OCI-LY7 (cell line): ENCODE results near the gene SLC39A10. TPM values are rescaled to one million over a fixed set of nuclear protein-coding genes. Genes with fewer than 3 reads are reported as not detected.

ENCODE experiments used
- BruUV-seq: library from RNA; stranded (reverse); fragments of 400-500 nt; replicated peaks from 2 replicates; lab custom pipeline; 2021; lab: Mats Ljungman, UMichigan
- CTCF ChIA-PET: fragments of 300-600 bp; sonication (Branson Sonifier 250); formaldehyde crosslinking; loops from one replicate; lab custom pipeline; 2022; ENCODE audit warnings: antibody characterized with exemption; ENCODE audit not compliant: unreplicated experiment; lab: Charles Lee
- POLR2A ChIA-PET: fragments of 300-600 bp; sonication (Branson Sonifier 250); formaldehyde crosslinking; loops from one replicate; lab custom pipeline; 2022; ENCODE audit warnings: antibody characterized with exemption; lab: Charles Lee
- DNase-seq: peaks from one replicate; pipeline ENCODE4 v3.0.0-alpha.2; 2015; ENCODE audit warnings: low spot score
- H2AFZ ChIP-seq: fragments of 200-600 bp; sonication (generic), shearing (Covaris generic); 2 replicates; pipeline ENCODE4 v1.6.1; 2014; ENCODE audit warnings: mild to moderate bottlenecking, antibody characterized with exemption, low read length, moderate library complexity
- H3K27ac ChIP-seq: fragments of 200-600 bp; sonication (generic); 2 replicates; pipeline ENCODE4 v1.5.1; 2014; ENCODE audit warnings: mixed run types, low read depth, mild to moderate bottlenecking, moderate library complexity, low read length, inconsistent platforms; ENCODE audit not compliant: poor library complexity, severe bottlenecking
- H3K36me3 ChIP-seq: fragments of 200-600 bp; sonication (generic); 2 replicates; pipeline ENCODE4 v1.6.1; 2014; ENCODE audit warnings: mild to moderate bottlenecking, antibody characterized with exemption, low read length, moderate library complexity, mixed read lengths; ENCODE audit not compliant: insufficient read depth
- H3K4me1 ChIP-seq: fragments of 200-600 bp; sonication (generic); 2 replicates; pipeline ENCODE4 v1.5.1; 2014; ENCODE audit warnings: mild to moderate bottlenecking, low read length; ENCODE audit not compliant: insufficient read depth, poor library complexity, severe bottlenecking
- H3K4me2 ChIP-seq: fragments of 200-600 bp; sonication (generic); 2 replicates; pipeline ENCODE4 v1.6.1; 2014; ENCODE audit warnings: mild to moderate bottlenecking, low read length
- H3K4me3 ChIP-seq: fragments of 200-600 bp; sonication (generic); 2 replicates; pipeline ENCODE4 v1.5.1; 2014; ENCODE audit warnings: mild to moderate bottlenecking, low read depth, low read length; ENCODE audit not compliant: poor library complexity, severe bottlenecking
- H3K79me2 ChIP-seq: fragments of 200-600 bp; sonication (generic); 2 replicates; pipeline ENCODE4 v1.6.1; 2016; ENCODE audit warnings: low read depth, mild to moderate bottlenecking, low read length, moderate library complexity, mixed read lengths; ENCODE audit not compliant: insufficient read depth
- H3K9me2 ChIP-seq: fragments of 200-600 bp; sonication (generic); 2 replicates; pipeline ENCODE4 v1.6.1; 2016; ENCODE audit warnings: mild to moderate bottlenecking, low read length, mixed read lengths; ENCODE audit not compliant: insufficient read depth
- H3K9me3 ChIP-seq: fragments of 200-600 bp; sonication (generic); 2 replicates; pipeline ENCODE4 v1.6.1; 2014; ENCODE audit warnings: mild to moderate bottlenecking, mixed run types, low read length, mixed read lengths
- H4K20me1 ChIP-seq: fragments of 200-600 bp; sonication (generic); 2 replicates; pipeline ENCODE4 v1.6.1; 2014; ENCODE audit warnings: mild to moderate bottlenecking, antibody characterized with exemption, low read length, moderate library complexity, mixed read lengths; ENCODE audit not compliant: insufficient read depth
- EZH2phosphoT487 ChIP-seq: fragments of 200-600 bp; sonication (generic); IDR thresholded peaks from 2 replicates; pipeline ENCODE4 v1.6.1; 2018; ENCODE audit warnings: low read depth, borderline replicate concordance, mild to moderate bottlenecking, mixed run types, antibody characterized with exemption, low read length, moderate library complexity, mixed read lengths
- intact Hi-C: fragments of 100-400 bp; cut with micrococcal nuclease; formaldehyde crosslinking; loops from one replicate; pipeline ENCODE4 v1.10.0; 2022; ENCODE audit not compliant: unreplicated experiment
- total RNA-seq, 2 experiments: library from RNA; depleted of rRNA in 1 of 2; stranded (reverse); fragments of >200 nt in 1 of 2; shearing (Covaris generic) in 1 of 2; gene quantifications; 2 replicates each; pipeline ENCODE4 v1.2.3, GENCODE V29; 2014 to 2022
- TF ChIP-seq, protein P1 (sequence below): fragments of 200-600 bp; sonication (generic); conservative IDR thresholded peaks from 2 replicates; pipeline ENCODE4 v1.5.1; 2014; ENCODE audit warnings: mild to moderate bottlenecking, antibody characterized with exemption, low read length, moderate library complexity, mixed read lengths

Gene SLC39A10
- total RNA-seq, 2 experiments from 2014 or later: 14.7 to 31.9 TPM

DNA sequence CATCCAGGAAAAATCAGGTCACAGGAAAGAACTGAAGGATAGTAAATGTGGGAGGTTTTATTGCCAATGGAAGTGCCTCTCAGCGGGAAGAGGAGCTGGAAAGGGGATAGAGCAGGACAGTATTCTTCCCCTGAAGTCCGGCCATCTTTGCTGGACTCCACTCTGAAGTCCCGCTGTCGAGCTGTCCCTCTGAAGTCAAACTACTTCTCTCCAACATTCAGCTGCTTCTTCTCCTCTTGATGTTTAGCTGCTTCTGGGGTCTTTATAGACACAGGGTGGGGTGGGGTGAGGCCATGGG, 23.5 kb upstream of the SLC39A10 start:
- Histone ChIP-seq H3K9me3 (no peaks in the 10 kb centered on the region), H3K79me2 (no peaks in the 10 kb centered on the region), H4K20me1 (no peaks in the 10 kb centered on the region), H3K4me1 (no peaks in the 10 kb centered on the region), H3K36me3 (no peaks in the 10 kb centered on the region), H3K4me3 (no peak overlapping the region), H3K4me2 (no peak overlapping the region), H3K27ac (no peak overlapping the region), H2AFZ (no peak overlapping the region), H3K9me2 (no peaks in the 10 kb centered on the region)
- POLR2A ChIA-PET: interaction anchor here (0.7 to 0.8 kb wide), 2 partner anchors 17 to 144 kb away, joined by 5 read pairs; no protein-coding TSS in a partner anchor
- no TSS peak for BruUV-seq
- CTCF ChIA-PET: interaction anchor here (0.6 kb wide), 1 partner anchor 23 kb away, joined by 3 read pairs; the partner anchor contains the start of gene SLC39A10
- DNase-seq: no peak
- intact Hi-C loops: no loop called here
- TF ChIP-seq EZH2phosphoT487: no peak
- TF ChIP-seq, protein P1, sequence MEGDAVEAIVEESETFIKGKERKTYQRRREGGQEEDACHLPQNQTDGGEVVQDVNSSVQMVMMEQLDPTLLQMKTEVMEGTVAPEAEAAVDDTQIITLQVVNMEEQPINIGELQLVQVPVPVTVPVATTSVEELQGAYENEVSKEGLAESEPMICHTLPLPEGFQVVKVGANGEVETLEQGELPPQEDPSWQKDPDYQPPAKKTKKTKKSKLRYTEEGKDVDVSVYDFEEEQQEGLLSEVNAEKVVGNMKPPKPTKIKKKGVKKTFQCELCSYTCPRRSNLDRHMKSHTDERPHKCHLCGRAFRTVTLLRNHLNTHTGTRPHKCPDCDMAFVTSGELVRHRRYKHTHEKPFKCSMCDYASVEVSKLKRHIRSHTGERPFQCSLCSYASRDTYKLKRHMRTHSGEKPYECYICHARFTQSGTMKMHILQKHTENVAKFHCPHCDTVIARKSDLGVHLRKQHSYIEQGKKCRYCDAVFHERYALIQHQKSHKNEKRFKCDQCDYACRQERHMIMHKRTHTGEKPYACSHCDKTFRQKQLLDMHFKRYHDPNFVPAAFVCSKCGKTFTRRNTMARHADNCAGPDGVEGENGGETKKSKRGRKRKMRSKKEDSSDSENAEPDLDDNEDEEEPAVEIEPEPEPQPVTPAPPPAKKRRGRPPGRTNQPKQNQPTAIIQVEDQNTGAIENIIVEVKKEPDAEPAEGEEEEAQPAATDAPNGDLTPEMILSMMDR: no peak

DNA sequence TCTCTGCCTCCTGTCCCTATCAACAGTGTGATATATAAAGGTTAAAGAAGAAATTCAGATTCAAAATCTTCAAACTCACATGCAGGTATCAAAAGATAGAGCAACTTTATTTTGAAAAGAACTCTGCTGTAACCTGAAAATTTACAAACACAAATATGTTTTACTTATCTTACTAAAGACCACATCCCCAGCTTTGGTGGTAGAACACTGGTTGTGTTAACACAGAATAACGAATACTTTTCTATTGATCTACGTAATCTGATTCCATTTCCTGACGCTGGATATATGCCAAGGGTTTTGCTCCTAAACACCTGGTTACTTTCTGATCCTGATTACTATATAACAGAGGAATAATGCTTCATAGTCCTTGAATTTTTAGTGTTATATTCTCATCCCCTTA, 23.1 kb upstream of the SLC39A10 start:
- Histone ChIP-seq H3K36me3 (no peaks in the 10 kb centered on the region), H3K9me3 (no peaks in the 10 kb centered on the region), H3K4me3 (no peak overlapping the region), H4K20me1 (no peaks in the 10 kb centered on the region), H2AFZ (no peak overlapping the region), H3K27ac (no peak overlapping the region), H3K4me2 (no peak overlapping the region), H3K9me2 (no peaks in the 10 kb centered on the region), H3K4me1 (no peaks in the 10 kb centered on the region), H3K79me2 (no peaks in the 10 kb centered on the region)
- BruUV-seq: no TSS peak
- ChIA-PET CTCF (interaction anchor here (0.6 kb wide), 1 partner anchor 23 kb away, joined by 3 read pairs; the partner anchor contains the start of gene SLC39A10), POLR2A (interaction anchor here (0.7 to 0.9 kb wide), 2 partner anchors 15 to 145 kb away, joined by 3 to 5 read pairs; no protein-coding TSS in a partner anchor)
- no peak for DNase-seq
- TF ChIP-seq, protein P1: no peak
- no peak for TF ChIP-seq EZH2phosphoT487
- intact Hi-C loops: no loop called here

DNA sequence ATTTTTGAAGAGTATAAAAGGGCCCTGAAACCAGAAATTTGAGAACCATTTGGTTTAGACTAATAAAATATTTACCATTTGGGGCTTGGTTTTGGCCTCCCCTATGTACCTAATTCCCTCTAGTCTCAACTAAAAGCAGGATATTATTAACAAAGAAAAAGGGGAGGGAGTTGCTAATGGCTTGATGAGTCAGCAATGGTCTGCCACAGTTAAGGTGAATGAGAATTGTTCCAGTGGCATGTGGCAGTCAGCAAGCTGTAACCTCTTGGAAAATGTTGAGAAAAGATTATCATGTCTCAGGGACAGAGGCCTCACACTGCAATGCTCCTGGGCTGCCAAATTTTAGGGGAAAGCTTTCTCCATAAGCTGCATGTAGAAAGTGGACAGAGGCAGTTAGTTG, 20.1 kb upstream of the SLC39A10 start:
- no TSS peak for BruUV-seq
- TF ChIP-seq, protein P1: no peak
- TF ChIP-seq EZH2phosphoT487: no peak
- H3K4me3 ChIP-seq: no peak overlapping the region
- no peaks in the 10 kb centered on the region for H3K9me2 ChIP-seq
- H3K4me2 ChIP-seq: no peak overlapping the region
- H2AFZ ChIP-seq: no peak overlapping the region
- no peaks in the 10 kb centered on the region for H3K36me3 ChIP-seq
- H3K79me2 ChIP-seq: no peaks in the 10 kb centered on the region
- H3K4me1 ChIP-seq: no peaks in the 10 kb centered on the region
- DNase-seq: no peak
- ChIA-PET POLR2A (interaction anchor here (0.5 to 2.7 kb wide), 4 partner anchors 13 to 84 kb away, joined by 3 to 14 read pairs (median 6); partner anchors contain the start of gene SLC39A10), CTCF (no interaction called here)
- intact Hi-C loops: no loop called here
- H3K9me3 ChIP-seq: no peaks in the 10 kb centered on the region
- H4K20me1 ChIP-seq: no peaks in the 10 kb centered on the region
- no peak overlapping the region for H3K27ac ChIP-seq
